ENCODE measurements around the gene TMEM186. TPM values are rescaled to one million over a fixed set of nuclear protein-coding genes. Genes with fewer than 3 reads are reported as not detected.
"Not testable (repeated sequence)": the region's sequence is repeated elsewhere in the genome, so short reads cannot be mapped to it uniquely, and the experiment has no call there.

The TMEM186 gene, protein sequence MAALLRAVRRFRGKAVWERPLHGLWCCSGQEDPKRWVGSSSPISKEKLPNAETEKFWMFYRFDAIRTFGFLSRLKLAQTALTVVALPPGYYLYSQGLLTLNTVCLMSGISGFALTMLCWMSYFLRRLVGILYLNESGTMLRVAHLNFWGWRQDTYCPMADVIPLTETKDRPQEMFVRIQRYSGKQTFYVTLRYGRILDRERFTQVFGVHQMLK
- total RNA-seq, result 6.8 TPM

- H3K27me3 ChIP-seq (ENCODE audit: control insufficient read depth in 3 of 3, insufficient read depth in 3 of 3, low read length in 3 of 3), result no peaks in the 10 kb centered on the region
These were observed at the start of gene TMEM186, which contains the start of gene PMM2 for GRCh38 chr16:8797364-8798173. TSS of gene TMEM186 (minus strand) at chr16:8797639. CDS start at chr16:8797614, 25 bp downstream. TSS of gene PMM2 (plus strand) at chr16:8797839. CDS start at chr16:8797883, 44 bp downstream.

DNA sequence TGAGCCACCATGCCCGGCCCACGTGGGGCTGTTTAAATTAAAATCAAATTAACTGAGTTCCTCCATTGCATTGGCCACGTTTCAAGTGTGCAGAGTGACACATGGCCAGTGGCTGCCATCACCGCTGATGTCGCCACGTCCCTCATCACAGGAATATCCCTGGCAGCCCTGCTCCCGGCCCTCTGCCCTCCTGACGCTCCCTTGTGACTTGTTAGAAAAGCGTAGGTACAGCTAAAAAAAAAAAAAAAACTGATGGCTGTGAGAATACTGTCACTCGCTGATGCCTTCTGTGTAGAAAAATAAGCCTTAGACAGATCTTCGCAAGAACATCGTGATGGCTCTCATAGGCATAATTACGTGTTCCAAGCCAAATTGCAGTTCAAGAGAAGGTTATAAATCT, 49.7 kb upstream of the TMEM186 start:
- Histone ChIP-seq H3K9me3 (ENCODE audit: control insufficient read depth in 3 of 3, low read length in 3 of 3) (no peaks in the 10 kb centered on the region), H3K27ac (ENCODE audit: low read depth, low read length) (no peak overlapping the region), H3K9ac (ENCODE audit: low read depth in 1 of 3, low read length in 3 of 3) (no peak overlapping the region), H3K4me1 (ENCODE audit: control insufficient read depth in 3 of 3, insufficient read depth in 3 of 3, low read length in 3 of 3) (peaks cover 9 to 21% (median 16%) of the 10 kb centered on the region in 3 donors), H3K4me3 (ENCODE audit: low read length in 3 of 3) (no peak overlapping the region), H3K36me3 (ENCODE audit: control insufficient read depth in 3 of 3, insufficient read depth in 3 of 3, low read length in 3 of 3) (peaks cover 17 to 19% (median 19%) of the 10 kb centered on the region in 3 donors), H3K27me3 (ENCODE audit: control insufficient read depth in 3 of 3, insufficient read depth in 3 of 3, low read length in 3 of 3) (no peaks in the 10 kb centered on the region)

More at GRCh38 chr16:8797364-8798173, at the start of gene TMEM186, which contains the start of gene PMM2:
- H3K36me3 ChIP-seq (ENCODE audit: control insufficient read depth in 3 of 3, insufficient read depth in 3 of 3, low read length in 3 of 3), result peaks cover 11 to 13% (median 13%) of the 10 kb centered on the region in 3 donors
- peaks cover 24 to 33% (median 26%) of the 10 kb centered on the region in 3 donors for H3K4me1 ChIP-seq (ENCODE audit: control insufficient read depth in 3 of 3, insufficient read depth in 3 of 3, low read length in 3 of 3)
- peak within 1 kb of the TSS; percentile 97 to 99 (median 97) for H3K4me3 ChIP-seq (ENCODE audit: low read length in 3 of 3)
- no peaks in the 10 kb centered on the region for H3K9me3 ChIP-seq (ENCODE audit: control insufficient read depth in 3 of 3, low read length in 3 of 3)
- H3K9ac ChIP-seq (ENCODE audit: low read depth in 1 of 3, low read length in 3 of 3), result peak within 1 kb of the TSS; percentile 88 to 97 (median 95)
- H3K27ac ChIP-seq (ENCODE audit: low read depth, low read length), result peak within 1 kb of the TSS; percentile 76

- no peak overlapping the region for H3K9ac ChIP-seq (ENCODE audit: low read depth in 1 of 3, low read length in 3 of 3)
- H3K27ac ChIP-seq (ENCODE audit: low read depth, low read length), result no peak overlapping the region
- peaks cover 9 to 21% (median 16%) of the 10 kb centered on the region in 3 donors for H3K4me1 ChIP-seq (ENCODE audit: control insufficient read depth in 3 of 3, insufficient read depth in 3 of 3, low read length in 3 of 3)
- peaks cover 17 to 19% (median 17%) of the 10 kb centered on the region in 3 donors for H3K36me3 ChIP-seq (ENCODE audit: control insufficient read depth in 3 of 3, insufficient read depth in 3 of 3, low read length in 3 of 3)
- no peaks in the 10 kb centered on the region for H3K27me3 ChIP-seq (ENCODE audit: control insufficient read depth in 3 of 3, insufficient read depth in 3 of 3, low read length in 3 of 3)
- H3K4me3 ChIP-seq (ENCODE audit: low read length in 3 of 3), result no peak overlapping the region
- H3K9me3 ChIP-seq (ENCODE audit: control insufficient read depth in 3 of 3, low read length in 3 of 3), result no peaks in the 10 kb centered on the region
These were observed 49.0 kb upstream of the TMEM186 start for GRCh38 chr16:8846401-8846932.

GRCh38 chr16:8845699-8846298, 48.4 kb upstream of the TMEM186 start:
- Histone ChIP-seq H3K27ac (ENCODE audit: low read depth, low read length) (no peak overlapping the region), H3K9me3 (ENCODE audit: control insufficient read depth in 3 of 3, low read length in 3 of 3) (no peaks in the 10 kb centered on the region), H3K4me1 (ENCODE audit: control insufficient read depth in 3 of 3, insufficient read depth in 3 of 3, low read length in 3 of 3) (peaks cover 9 to 21% (median 16%) of the 10 kb centered on the region in 3 donors), H3K36me3 (ENCODE audit: control insufficient read depth in 3 of 3, insufficient read depth in 3 of 3, low read length in 3 of 3) (peaks cover 17 to 19% (median 17%) of the 10 kb centered on the region in 3 donors), H3K27me3 (ENCODE audit: control insufficient read depth in 3 of 3, insufficient read depth in 3 of 3, low read length in 3 of 3) (no peaks in the 10 kb centered on the region), H3K4me3 (ENCODE audit: low read length in 3 of 3) (no peak overlapping the region), H3K9ac (ENCODE audit: low read depth in 1 of 3, low read length in 3 of 3) (no peak overlapping the region)

DNA sequence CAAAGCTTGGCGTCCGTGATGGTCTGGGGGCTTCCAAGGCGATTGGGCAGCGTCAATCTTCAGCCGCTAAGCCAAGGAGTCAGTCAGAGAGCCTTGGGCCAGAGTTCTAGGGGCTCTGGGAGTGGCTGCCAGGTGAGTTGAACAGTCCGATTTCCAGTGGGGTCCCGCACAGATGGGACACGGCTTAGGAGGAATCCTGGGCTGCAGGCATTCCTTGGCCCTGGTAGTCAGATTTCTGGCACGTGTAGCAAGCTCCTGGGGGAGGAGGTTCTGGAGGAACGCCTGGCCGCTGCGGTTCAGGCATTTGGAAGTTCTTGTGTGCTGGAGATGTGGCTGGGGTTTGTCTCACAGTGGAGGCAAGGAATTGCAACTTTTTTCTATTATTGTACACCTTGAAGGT, 45.9 kb upstream of the TMEM186 start:
- not testable (repeated sequence) for H3K9me3 ChIP-seq (ENCODE audit: control insufficient read depth in 3 of 3, low read length in 3 of 3); H3K36me3 ChIP-seq (ENCODE audit: control insufficient read depth in 3 of 3, insufficient read depth in 3 of 3, low read length in 3 of 3); H3K9ac ChIP-seq (ENCODE audit: low read depth in 1 of 3, low read length in 3 of 3); H3K27ac ChIP-seq (ENCODE audit: low read depth, low read length); H3K27me3 ChIP-seq (ENCODE audit: control insufficient read depth in 3 of 3, insufficient read depth in 3 of 3, low read length in 3 of 3); H3K4me1 ChIP-seq (ENCODE audit: control insufficient read depth in 3 of 3, insufficient read depth in 3 of 3, low read length in 3 of 3)
- H3K4me3 ChIP-seq (ENCODE audit: low read length in 3 of 3), result peak overlapping the region in 1 of 3 donors; percentile 29

- H3K9me3 ChIP-seq (ENCODE audit: control insufficient read depth in 3 of 3, low read length in 3 of 3); H3K9ac ChIP-seq (ENCODE audit: low read depth in 1 of 3, low read length in 3 of 3); H3K4me3 ChIP-seq (ENCODE audit: low read length in 3 of 3); H3K27ac ChIP-seq (ENCODE audit: low read depth, low read length); H3K27me3 ChIP-seq (ENCODE audit: control insufficient read depth in 3 of 3, insufficient read depth in 3 of 3, low read length in 3 of 3); H3K4me1 ChIP-seq (ENCODE audit: control insufficient read depth in 3 of 3, insufficient read depth in 3 of 3, low read length in 3 of 3); H3K36me3 ChIP-seq (ENCODE audit: control insufficient read depth in 3 of 3, insufficient read depth in 3 of 3, low read length in 3 of 3): not testable (repeated sequence)
These were observed 44.6 kb upstream of the TMEM186 start for GRCh38 chr16:8842016-8842415.

DNA sequence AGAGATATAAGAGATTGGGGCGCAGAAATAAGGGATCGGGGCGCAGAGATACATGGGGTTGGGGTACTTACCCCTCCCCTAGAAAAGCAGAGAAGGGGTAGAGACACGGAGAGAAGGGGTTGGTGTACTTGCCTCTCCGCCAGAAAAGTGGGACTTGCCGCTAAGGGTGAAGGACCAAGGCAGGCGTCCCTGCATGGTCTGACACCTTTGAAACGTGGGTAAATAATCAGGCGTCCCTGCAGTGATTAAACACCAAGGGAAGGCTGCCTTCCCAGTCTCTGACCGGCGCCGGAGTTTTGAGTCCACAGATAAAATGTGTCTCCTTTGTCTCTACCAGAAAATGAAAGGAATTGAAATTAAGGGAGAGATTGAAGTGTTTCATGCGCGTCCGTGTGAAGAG, 40.2 kb upstream of the TMEM186 start:
- H3K4me3 ChIP-seq (ENCODE audit: low read length in 3 of 3); H3K36me3 ChIP-seq (ENCODE audit: control insufficient read depth in 3 of 3, insufficient read depth in 3 of 3, low read length in 3 of 3); H3K4me1 ChIP-seq (ENCODE audit: control insufficient read depth in 3 of 3, insufficient read depth in 3 of 3, low read length in 3 of 3); H3K27me3 ChIP-seq (ENCODE audit: control insufficient read depth in 3 of 3, insufficient read depth in 3 of 3, low read length in 3 of 3); H3K9ac ChIP-seq (ENCODE audit: low read depth in 1 of 3, low read length in 3 of 3); H3K27ac ChIP-seq (ENCODE audit: low read depth, low read length); H3K9me3 ChIP-seq (ENCODE audit: control insufficient read depth in 3 of 3, low read length in 3 of 3): not testable (repeated sequence)

DNA sequence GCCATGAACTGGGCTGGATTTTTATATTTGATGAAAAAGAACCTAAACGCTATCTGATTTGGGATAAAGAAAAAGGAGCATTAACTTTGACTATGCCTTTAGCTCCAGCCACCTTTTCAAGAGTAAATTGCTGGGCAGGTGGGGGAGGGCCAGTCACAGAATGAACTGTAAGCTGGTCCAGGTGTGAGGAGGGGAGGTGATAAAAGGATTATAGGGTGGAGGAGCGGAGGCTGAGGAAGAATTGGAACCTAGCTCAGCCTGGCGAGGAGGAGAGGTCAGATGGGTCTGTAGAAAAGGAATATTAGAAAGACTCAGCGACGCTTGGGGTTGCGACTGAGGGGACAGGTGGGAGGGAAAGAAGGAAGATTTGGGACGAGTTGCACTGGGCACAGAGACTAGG, 39.4 kb upstream of the TMEM186 start:
- not testable (repeated sequence) for H3K4me1 ChIP-seq (ENCODE audit: control insufficient read depth in 3 of 3, insufficient read depth in 3 of 3, low read length in 3 of 3); H3K4me3 ChIP-seq (ENCODE audit: low read length in 3 of 3); H3K27ac ChIP-seq (ENCODE audit: low read depth, low read length); H3K9ac ChIP-seq (ENCODE audit: low read depth in 1 of 3, low read length in 3 of 3); H3K27me3 ChIP-seq (ENCODE audit: control insufficient read depth in 3 of 3, insufficient read depth in 3 of 3, low read length in 3 of 3); H3K36me3 ChIP-seq (ENCODE audit: control insufficient read depth in 3 of 3, insufficient read depth in 3 of 3, low read length in 3 of 3); H3K9me3 ChIP-seq (ENCODE audit: control insufficient read depth in 3 of 3, low read length in 3 of 3)

- H3K4me3 ChIP-seq (ENCODE audit: low read length in 3 of 3), result no peak overlapping the region
- H3K9ac ChIP-seq (ENCODE audit: low read depth in 1 of 3, low read length in 3 of 3), result no peak overlapping the region
- H3K4me1 ChIP-seq (ENCODE audit: control insufficient read depth in 3 of 3, insufficient read depth in 3 of 3, low read length in 3 of 3), result peaks cover 0 to 2% (median 0%) of the 10 kb centered on the region in 3 donors
- H3K27me3 ChIP-seq (ENCODE audit: control insufficient read depth in 3 of 3, insufficient read depth in 3 of 3, low read length in 3 of 3), result no peaks in the 10 kb centered on the region
- H3K9me3 ChIP-seq (ENCODE audit: control insufficient read depth in 3 of 3, low read length in 3 of 3), result no peaks in the 10 kb centered on the region
- H3K36me3 ChIP-seq (ENCODE audit: control insufficient read depth in 3 of 3, insufficient read depth in 3 of 3, low read length in 3 of 3), result peaks cover 13 to 23% (median 16%) of the 10 kb centered on the region in 3 donors
- H3K27ac ChIP-seq (ENCODE audit: low read depth, low read length), result no peak overlapping the region
These were observed 35.3 kb upstream of the TMEM186 start for GRCh38 chr16:8832717-8833105.

Data from skeletal muscle tissue (tissue), 4 donors.